GM19468 (cell line): ENCODE data around the gene UTS2R.
"Not testable (repeated sequence)": the region's sequence is repeated elsewhere in the genome, so short reads cannot be mapped to it uniquely, and the experiment has no call there.

Experiments
- ATAC-seq: cut with Tn5 transposase; IDR thresholded peaks from one replicate; pipeline ENCODE4 v1.9.1; 2021; ENCODE audit warnings: mild to moderate bottlenecking, moderate library complexity, moderate number of reproducible peaks; ENCODE audit not compliant: unreplicated experiment; ENCODE audit errors: extremely low read depth

The UTS2R gene

DNA sequence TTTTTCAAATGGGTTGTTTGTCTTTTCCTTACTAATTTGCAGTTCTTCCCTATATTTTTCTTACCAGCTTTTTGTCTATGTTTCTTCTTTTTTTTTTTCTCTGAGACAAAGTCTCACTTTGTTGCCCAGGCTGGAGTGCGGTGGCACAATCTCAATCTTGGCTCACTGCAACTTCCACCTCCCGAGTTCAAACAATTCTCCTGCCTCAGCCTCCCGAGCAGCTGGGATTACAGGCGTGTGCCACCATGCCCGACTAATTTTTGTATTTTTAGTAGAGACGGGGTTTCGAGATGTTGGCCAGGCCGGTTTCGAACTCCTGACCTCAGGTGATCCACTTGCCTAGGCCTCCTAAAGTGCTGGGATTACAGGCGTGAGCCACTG lies 1.5 kb downstream of the UTS2R start:
- ATAC-seq, result not testable (repeated sequence)

DNA sequence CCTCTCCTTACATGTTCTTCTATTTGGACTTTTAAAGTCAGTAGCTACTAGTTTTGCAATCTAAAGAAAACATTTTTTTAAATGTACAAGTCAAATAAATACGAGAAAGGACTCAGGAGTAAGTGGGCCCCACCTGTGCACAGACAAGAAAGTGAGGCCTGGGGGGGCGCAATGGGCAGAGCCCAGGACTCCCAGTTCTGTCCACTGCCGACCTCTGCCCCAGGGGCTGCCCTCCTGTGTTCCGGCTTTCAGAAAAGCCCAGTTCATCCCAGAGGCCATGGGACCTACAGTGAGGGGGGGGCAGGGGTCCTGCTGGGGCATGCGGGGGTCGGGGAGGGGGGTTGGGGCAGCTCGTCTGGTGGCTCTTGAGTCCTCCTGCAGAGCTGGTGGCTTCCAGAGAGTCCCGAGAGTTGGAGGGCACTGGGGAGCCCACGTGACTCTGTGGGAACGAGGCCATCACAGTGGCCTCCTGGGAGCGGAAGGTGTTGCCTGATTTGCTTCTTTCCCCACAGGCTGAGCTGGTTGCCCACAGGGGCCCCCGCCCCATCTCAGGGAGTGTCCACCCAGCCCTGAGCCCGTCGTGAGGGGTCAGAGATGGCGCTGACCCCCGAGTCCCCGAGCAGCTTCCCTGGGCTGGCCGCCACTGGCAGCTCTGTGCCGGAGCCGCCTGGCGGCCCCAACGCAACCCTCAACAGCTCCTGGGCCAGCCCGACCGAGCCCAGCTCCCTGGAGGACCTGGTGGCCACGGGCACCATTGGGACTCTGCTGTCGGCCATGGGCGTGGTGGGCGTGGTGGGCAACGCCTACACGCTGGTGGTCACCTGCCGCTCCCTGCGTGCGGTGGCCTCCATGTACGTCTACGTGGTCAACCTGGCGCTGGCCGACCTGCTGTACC lies 2.4 kb downstream of the UTS2R start:
- no peak for ATAC-seq

DNA sequence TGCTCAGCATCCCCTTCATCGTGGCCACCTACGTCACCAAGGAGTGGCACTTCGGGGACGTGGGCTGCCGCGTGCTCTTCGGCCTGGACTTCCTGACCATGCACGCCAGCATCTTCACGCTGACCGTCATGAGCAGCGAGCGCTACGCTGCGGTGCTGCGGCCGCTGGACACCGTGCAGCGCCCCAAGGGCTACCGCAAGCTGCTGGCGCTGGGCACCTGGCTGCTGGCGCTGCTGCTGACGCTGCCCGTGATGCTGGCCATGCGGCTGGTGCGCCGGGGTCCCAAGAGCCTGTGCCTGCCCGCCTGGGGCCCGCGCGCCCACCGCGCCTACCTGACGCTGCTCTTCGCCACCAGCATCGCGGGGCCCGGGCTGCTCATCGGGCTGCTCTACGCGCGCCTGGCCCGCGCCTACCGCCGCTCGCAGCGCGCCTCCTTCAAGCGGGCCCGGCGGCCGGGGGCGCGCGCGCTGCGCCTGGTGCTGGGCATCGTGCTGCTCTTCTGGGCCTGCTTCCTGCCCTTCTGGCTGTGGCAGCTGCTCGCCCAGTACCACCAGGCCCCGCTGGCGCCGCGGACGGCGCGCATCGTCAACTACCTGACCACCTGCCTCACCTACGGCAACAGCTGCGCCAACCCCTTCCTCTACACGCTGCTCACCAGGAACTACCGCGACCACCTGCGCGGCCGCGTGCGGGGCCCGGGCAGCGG lies 3.2 kb downstream of the UTS2R start:
- no peak for ATAC-seq

DNA sequence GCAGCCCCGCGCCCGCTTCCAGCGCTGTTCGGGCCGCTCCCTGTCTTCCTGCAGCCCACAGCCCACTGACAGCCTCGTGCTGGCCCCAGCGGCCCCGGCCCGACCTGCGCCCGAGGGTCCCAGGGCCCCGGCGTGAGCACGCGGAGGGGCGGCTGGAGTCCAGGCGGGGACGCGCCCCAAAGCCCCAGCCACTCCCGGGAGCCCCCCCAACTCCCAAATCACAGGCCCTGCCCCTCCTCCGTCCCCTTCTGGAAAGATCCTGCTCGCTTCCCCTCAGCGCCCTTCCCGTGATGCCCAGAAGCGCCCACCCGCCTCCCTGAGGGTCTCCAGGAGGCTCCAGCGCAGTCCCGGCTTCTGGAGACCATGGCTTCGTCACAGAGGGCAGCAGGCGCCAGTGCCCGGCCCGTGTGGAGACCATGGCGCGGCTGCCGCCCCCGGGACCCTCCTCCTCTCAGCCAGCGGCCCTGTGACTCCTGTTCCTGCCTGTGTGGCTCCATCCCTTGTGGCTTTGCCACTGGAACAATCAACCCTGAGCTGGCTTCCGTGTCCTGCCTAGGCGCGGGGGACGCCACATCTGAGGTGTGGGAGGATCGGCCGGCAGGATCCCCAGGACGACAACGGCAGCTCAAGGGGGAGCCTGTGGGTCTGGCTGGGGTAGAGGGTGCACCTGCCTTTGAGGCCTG lies 3.9 kb downstream of the UTS2R start:
- no peak for ATAC-seq

DNA sequence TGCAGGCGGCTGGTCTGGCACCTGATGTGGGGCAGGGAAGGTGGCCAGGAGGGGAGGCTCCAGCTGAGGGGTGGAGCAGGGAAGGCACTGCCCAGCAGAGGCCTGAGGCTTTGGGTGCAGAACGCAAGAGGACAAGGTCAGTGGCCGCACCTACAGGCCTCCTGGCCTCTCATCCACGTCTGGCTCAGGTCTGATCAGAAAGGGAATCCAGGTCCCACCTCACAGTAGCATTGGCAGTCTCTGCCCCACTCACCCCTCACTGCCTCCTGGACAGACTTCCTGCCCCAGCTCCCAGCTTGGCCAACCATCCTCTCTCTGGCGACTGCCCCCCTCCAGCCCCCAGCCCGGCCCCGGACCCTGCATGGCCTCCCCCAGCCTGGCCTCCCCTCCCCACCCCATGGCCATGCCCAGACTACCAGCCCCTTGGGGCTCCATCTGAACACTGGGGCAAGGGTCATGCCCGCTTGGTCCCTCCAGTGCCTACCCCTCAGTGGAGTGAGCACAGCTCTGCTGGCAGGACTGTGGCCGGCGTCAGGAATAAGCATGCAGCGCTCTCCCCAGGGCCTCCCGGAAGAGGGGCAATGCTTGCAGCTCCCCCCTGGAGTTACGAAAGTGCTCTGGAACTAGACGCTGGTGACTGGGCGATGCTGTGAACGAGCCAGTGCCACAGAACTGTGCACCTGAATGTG lies 4.6 kb downstream of the UTS2R start:
- ATAC-seq, result no peak

DNA sequence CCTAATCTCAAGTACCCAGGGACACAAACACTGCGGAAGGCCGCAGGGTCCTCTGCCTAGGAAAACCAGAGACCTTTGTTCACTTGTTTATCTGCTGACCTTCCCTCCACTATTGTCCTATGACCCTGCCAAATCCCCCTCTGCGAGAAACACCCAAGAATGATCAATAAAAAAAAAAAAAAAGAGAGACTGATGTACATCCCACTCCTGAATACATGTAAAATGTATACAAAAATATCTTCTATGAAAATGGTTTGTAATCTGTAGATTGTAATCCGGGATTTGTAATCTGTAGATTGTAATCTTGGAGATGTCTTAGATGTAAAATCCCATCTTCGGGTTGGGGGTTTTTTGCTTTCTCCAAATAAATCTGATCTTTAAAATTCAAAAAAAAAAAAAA lies 5.7 kb downstream of the UTS2R start:
- not testable (repeated sequence) for ATAC-seq

DNA sequence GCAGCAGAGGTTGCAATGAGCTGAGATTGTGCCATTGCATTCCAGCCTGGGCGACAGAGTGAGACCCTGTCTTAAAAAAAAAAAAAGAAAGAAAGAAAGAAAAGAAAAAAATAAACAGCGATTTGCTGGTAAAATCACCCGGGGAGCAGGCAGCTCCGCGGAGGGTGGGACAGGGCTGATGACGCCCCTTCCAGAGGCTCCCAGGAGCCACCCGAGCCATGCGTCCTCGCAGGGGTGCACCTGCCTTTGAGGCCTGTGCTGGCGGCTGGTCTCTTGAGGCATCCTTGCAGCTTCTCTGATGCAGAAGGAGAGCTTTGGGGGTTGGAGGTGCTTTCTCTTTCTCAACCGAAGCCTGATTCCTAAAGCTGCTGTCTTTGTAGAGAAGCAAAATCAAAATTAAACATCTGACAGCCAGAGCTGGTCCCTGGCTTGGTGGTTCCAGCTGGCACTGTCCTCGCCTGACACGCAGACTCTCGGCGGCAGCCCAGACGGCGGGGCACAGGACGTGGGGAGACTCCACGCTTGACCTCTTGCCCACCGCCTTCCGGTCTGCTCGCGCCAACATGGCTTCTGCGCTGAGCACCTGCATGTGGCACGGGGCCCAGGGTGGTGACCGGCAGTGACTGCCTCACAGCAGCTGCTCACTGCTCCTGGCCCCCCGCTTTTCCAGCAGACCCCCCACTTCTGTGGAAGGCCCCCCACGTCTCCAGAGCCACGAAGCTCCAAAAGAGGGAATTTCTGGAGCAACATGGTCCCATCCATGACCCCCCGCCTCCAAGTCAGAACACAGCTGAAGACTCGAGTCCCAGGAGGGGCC lies 6.6 kb downstream of the UTS2R start:
- ATAC-seq, result no peak

DNA sequence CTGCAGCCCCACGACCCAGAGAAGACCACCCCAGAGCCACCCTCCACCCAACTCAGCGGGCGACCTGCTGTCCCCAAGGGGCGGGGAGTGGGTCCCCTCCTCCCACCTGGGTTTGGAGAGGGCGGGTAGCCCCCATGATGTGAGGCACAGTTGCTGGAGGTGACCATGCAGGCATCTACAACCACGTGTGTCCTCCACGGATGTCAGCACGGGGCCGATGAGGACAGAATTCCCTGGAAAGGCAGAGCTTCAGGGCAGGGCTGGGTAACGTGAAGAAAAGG lies 7.1 kb downstream of the UTS2R start:
- no peak for ATAC-seq

DNA sequence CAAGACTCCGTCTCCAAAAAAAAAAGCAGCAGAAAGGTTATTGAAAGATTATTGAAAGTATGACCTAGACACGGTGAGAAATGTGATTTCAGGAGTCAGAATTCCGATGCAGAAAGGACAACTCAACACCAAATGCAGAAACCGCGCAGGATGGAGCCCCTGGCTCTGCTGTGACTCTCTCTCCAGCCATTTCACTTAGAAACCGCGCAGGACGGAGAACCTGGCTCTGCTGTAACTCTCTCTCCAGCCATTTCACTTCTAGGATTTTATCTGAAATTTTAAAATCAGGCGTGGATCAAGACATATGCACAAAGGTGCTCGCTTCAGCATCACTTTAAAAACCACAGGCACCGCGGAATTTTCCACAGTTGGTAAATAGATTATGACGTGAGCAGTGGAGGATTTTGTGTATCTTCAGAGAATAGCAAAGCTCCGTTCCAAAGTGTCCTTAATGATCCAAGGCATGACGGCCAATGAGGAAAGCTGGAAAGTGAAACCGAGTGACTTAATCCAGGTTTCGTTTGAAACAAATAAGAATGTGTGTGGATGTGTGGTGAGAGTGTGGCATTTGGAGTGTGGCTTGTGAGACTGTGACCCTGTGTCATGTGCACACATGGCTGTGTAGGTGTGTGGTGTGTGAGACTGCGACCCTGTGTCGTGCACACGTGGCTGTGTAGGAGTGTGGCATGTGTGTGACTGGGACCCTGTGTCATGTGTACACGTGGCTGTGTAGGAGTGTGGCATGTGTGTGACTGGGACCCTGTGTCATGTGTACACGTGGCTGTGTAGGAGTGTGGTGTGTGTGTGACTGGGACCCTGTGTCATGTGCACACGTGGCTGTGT lies 9.5 kb downstream of the UTS2R start:
- ATAC-seq, result no peak

DNA sequence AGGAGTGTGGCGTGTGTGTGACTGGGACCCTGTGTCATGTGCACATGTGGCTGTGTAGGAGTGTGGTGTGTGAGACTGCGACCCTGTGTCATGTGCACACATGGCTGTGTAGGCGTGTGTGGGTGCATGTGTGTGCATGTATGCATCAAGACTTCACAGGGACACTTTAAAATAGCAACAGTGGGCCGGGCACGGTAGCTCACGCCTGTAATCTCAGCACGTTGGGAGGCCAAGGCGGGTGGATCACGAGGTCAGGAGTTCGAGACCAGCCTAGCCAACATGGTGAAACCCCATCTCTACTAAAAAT lies 10.1 kb downstream of the UTS2R start:
- not testable (repeated sequence) for ATAC-seq

DNA sequence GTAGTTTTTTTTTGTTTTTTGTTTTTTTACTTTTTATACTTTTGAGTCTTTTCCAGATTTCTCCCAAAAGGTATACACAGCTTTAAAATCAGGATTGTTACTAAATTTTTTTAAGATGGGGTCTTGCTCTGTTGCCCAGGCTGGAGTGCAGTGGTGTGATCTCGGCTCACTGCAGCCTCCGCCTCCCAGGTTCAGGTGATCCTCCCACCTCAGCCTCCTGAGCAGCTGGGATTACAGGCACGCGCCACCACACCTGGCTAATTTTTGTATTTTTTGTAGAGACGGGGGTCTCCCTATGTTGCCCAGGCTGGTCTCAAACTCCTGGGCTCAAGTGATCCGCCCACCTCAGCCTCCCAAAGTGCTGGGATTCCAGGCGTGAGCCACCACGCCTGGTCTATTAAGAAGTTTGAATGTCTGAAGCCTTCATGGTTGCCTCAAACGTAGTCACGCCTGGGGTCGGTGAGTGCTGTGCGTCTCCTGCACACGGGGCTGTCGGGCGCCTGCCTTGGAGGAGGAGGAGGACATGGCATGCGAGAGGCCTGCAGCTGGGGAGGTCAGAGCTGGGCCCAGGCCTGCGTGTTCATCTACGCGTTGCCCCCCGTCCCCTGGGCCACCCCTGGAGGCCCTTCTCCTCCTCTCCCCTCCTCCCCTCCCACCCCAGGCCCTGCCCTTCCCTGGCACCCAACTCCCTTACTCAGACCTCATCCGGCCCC lies 10.8 kb downstream of the UTS2R start:
- not testable (repeated sequence) for ATAC-seq

DNA sequence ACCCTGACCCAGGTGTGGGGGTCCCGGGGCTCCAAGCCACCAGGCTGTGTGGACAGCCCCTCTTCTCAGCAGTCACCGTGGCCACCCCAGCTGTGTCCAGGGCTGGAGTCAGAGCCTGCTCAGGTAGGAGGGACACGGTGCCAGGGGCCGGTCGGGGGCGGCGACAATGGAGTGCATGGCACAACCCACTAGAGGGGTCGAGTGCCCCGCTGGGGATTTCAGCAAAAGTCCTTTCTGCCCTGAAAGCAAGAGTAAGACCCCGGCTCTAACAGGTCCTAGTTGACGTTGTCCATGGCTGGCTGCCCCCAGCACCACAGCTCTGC lies 11.3 kb downstream of the UTS2R start:
- no peak for ATAC-seq

DNA sequence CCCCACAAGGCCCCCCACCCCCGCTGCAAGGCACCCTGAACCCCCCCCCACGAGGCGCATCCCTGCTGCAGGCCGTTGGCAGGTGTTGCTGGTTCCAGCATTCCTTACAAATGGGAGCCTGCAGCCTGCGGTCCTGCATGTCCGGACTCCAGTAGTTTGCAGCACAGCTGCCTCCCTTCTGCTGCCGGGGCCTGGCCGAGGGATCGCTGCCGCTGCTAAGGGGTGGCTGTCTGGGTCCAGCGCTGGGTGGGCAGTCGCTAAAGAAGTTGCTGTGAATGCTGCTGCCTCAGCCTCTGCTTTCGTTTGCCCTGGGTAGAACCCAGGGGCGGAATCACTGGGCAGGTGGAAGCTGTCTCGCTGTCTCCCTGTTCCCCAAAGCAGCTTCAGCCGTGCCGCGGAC lies 11.8 kb downstream of the UTS2R start:
- ATAC-seq, result no peak

DNA sequence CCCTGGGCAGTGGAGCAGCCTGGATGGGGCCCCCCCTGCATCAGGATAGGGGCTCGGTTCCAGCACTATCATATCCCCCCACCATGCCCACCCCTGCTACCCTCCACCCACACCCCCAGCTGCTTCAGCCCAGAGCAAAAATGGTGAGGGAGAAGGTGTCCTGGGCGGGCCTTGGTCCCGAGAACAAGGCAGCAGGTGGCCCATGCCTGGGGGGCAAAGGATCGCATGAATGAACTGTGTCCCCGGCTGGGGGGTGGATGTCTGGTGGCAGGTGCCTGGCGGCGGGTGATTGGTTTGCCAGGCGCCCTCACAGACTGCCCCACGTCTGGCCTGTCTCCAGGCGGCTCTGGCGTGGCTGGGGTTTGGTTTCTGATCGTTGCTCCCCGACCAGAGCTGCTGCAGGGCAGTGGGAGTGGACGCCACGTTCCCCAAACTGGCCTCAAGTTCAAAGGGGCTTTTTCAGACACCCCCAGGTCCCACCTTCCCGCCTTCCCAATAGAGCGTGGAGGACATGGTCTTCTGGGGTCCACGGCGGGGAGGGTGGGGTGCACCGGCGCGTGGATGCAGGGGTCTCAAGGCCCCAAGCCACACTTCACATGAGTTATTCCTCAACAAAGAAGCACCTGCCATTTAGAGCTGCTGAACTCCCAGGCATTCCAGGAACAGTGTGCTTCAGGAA lies 12.6 kb downstream of the UTS2R start:
- no peak for ATAC-seq

DNA sequence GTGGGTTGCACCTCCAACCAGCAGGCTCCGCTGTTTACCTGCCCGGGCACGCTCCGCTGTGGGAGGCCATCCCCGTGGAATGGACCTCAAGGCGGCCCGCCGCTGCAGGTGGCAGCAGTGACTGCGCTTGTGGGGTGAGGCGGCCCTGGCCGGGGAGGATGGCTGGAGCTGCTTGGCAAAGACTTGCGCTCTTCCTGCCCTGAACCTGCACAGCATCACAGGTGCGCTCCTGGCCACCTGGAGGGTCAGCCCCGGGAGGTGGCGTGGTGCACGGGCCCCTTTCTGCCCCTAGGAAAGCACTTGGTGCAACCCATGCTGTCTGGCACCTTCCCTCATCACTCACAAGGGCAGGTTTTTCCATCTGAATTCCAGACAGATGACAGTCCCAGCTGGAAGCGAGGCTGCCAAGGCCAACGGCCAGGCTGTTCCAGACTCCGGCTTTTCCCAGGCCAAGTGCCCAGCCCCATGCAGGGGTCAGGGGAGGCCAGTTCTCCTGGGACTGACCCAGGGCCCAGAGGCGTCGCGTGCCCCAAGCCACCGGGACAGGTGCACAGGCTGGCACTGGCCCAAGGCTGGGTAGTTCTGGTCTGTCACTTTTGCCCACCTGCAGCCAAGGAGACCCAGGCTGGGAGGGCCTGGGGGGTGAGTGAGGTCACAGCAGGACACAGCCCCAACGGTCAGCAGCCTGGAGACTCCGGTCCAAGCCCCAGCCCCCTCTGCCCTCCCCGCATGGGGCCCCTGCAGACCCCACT lies 13.3 kb downstream of the UTS2R start:
- ATAC-seq, result no peak

DNA sequence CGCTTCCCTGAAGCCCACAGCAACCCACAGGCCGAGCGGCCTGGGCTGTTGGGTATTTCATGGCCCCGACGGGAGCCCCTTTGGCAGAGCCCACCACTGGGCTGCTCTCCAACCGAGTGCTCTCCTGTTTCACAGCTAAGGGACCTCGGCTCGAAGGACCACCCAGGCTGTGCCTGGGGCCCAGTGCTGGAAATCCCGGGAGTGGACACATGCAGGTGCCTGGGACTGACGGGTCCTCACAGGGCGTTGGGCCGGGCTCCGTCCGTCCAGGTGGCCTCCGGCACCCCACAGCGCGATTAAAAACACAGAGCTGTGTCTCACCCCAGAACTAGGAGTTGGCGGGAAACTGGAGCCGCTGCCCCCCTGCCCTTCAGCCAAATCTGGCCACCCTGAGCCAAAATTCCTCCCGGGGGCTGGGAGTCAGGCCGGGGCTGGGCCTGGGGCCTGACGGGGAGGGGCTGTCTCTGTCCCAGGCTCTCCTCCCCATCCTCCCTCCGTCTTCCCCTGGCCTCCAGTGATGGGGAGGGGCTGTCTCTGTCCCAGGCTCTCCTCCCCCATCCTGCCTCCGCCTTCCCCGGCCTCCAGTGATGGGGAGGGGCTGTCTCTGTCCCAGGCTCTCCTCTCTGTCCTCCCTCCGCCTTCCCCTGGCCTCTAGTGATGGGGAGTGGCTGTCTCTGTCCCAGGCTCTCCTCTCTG lies 14.1 kb downstream of the UTS2R start:
- ATAC-seq, result no peak

DNA sequence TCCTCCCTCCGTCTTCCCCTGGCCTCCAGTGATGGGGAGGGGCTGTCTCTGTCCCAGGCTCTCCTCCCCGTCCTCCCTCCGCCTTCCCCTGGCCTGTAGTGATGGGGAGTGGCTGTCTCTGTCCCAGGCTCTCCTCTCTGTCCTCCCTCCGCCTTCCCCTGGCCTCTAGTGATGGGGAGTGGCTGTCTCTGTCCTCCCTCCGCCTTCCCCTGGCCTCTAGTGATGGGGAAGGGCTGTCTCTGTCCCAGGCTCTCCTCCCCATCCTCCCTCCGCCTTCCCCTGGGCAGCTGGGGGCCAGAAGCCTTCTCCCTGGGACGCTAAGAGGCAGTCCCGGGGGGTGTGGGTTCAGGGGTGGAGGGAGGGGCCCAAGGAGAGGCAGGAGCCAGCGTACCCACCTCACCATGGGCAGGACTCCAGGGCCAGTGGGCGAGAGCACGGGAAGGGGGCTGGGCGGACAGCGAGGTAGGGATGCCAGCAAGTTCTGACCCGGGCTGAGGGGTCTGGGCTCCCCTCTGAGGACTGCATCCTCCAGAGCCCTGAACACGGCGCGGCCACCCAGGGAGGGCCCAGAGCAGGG lies 14.8 kb downstream of the UTS2R start:
- no peak for ATAC-seq
